Neural crest cell (in vitro differentiated cells): ENCODE results near the gene ZIC5. TPM values are rescaled to one million over a fixed set of nuclear protein-coding genes. Genes with fewer than 3 reads are reported as not detected.

Source experiments
- DNase-seq: peaks from one replicate; pipeline ENCODE4 v3.0.0; 2021; ENCODE audit warnings: low read depth, mixed read lengths, low spot score
- H3K27ac Mint-ChIP-seq: one replicate; pipeline ENCODE4 v1.8.0; 2021; ENCODE audit warnings: mild to moderate bottlenecking, mixed read lengths; ENCODE audit not compliant: unreplicated experiment
- H3K27me3 Mint-ChIP-seq: 2 replicates; pipeline ENCODE4 v1.8.0; 2021; ENCODE audit warnings: low read depth, mild to moderate bottlenecking, mixed read lengths
- H3K36me3 Mint-ChIP-seq: 2 replicates; pipeline ENCODE4 v1.8.0; 2021; ENCODE audit warnings: low read depth, mild to moderate bottlenecking, mixed read lengths
- H3K4me1 Mint-ChIP-seq: 2 replicates; pipeline ENCODE4 v1.8.0; 2021; ENCODE audit warnings: mixed read lengths
- H3K4me3 Mint-ChIP-seq: one replicate; pipeline ENCODE4 v1.8.0; 2021; ENCODE audit warnings: mild to moderate bottlenecking, mixed read lengths
- H3K9me3 Mint-ChIP-seq: 2 replicates; pipeline ENCODE4 v1.8.0; 2021; ENCODE audit warnings: mixed read lengths
- total RNA-seq: library from RNA; stranded (reverse); gene quantifications from 2 replicates; pipeline ENCODE4 v1.2.1, GENCODE V29; 2021
- TF ChIP-seq, protein P1 (sequence below): fragments of 200-600 bp; sonication (generic); conservative IDR thresholded peaks from 2 replicates; pipeline ENCODE4 v1.5.0; 2021; ENCODE audit warnings: antibody characterized with exemption, mild to moderate bottlenecking

ZIC5 gene
- total RNA-seq, 1 donor from 2014 or later = 6.7 TPM

DNA sequence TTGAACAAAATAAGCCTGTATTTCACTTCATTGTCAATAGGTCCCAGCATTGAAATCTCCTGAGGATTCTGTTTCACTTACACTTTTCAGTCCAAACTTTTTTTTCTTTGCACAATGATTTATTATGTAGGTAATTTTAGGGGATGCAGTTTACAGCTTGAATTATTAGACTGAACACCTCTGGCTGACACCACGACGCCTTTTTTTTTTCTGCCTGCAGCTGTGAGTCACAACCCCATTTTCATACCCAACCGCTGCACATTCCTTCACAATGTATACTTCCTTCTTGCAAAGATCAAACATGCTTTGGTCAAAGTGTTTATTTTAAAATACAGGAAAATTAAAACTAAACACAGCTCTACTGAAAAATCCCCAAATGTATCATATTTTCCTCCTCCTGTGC lies 21.4 kb upstream of the ZIC5 start:
- Mint-ChIP-seq H3K9me3 (no peaks in the 10 kb centered on the region), H3K27ac (no peak overlapping the region), H3K4me3 (peak overlapping the region; percentile 21), H3K4me1 (peaks cover 32% of the 10 kb centered on the region), H3K36me3 (no peaks in the 10 kb centered on the region), H3K27me3 (peaks cover 98% of the 10 kb centered on the region)
- TF ChIP-seq, protein P1, sequence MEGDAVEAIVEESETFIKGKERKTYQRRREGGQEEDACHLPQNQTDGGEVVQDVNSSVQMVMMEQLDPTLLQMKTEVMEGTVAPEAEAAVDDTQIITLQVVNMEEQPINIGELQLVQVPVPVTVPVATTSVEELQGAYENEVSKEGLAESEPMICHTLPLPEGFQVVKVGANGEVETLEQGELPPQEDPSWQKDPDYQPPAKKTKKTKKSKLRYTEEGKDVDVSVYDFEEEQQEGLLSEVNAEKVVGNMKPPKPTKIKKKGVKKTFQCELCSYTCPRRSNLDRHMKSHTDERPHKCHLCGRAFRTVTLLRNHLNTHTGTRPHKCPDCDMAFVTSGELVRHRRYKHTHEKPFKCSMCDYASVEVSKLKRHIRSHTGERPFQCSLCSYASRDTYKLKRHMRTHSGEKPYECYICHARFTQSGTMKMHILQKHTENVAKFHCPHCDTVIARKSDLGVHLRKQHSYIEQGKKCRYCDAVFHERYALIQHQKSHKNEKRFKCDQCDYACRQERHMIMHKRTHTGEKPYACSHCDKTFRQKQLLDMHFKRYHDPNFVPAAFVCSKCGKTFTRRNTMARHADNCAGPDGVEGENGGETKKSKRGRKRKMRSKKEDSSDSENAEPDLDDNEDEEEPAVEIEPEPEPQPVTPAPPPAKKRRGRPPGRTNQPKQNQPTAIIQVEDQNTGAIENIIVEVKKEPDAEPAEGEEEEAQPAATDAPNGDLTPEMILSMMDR = no peak
- no peak for DNase-seq

DNA sequence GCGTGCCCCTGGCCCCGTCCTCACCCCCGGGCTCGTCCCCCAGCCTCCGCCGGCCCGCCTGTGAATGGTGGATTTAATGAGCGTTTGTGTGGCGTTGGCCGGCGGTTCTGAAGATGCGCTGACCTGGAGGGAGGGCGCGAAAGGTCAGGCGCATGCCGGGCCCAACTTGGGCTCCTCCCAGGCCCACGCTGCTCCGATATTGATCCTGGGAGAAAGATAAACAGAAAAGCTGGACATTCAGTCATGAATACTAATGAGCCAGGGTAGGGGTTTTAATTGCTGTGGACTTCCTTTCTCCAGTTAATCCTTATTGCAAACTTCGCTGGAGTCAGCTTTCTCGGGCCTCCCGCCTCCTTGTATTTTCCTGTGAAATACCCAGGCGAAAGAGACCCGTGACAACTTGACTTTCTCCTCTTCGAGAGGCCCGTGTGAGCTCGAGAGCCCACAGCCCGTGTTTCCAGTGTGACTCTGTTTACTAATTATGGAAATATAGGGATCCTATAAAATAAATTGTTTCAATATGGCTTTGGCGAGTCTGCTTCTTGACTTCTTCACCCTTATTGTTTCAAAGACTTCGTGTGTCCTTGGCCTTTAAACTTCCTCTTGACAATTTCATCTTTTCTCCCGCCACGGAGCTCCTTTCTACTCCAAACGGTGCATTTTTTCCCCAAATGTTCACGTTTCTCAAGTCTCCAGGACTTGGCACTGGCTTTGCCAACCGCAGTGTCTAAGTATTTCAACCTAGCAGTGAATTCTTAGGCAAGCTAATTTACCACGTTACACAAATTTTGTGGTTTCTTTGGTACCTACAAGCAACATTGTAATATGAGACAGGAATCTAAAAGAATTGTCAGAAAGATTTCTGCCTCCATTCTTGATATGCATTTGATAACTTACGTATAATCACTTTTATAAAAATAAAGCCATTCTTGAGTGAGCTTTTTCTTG lies 20.5 kb upstream of the ZIC5 start:
- TF ChIP-seq, protein P1 = no peak
- H3K9me3 Mint-ChIP-seq = no peaks in the 10 kb centered on the region
- peaks cover 40% of the 10 kb centered on the region for H3K4me1 Mint-ChIP-seq
- H3K27ac Mint-ChIP-seq = no peak overlapping the region
- H3K36me3 Mint-ChIP-seq = no peaks in the 10 kb centered on the region
- H3K4me3 Mint-ChIP-seq = peak overlapping the region; percentile 54
- DNase-seq = no peak
- peaks cover 100% of the 10 kb centered on the region for H3K27me3 Mint-ChIP-seq

DNA sequence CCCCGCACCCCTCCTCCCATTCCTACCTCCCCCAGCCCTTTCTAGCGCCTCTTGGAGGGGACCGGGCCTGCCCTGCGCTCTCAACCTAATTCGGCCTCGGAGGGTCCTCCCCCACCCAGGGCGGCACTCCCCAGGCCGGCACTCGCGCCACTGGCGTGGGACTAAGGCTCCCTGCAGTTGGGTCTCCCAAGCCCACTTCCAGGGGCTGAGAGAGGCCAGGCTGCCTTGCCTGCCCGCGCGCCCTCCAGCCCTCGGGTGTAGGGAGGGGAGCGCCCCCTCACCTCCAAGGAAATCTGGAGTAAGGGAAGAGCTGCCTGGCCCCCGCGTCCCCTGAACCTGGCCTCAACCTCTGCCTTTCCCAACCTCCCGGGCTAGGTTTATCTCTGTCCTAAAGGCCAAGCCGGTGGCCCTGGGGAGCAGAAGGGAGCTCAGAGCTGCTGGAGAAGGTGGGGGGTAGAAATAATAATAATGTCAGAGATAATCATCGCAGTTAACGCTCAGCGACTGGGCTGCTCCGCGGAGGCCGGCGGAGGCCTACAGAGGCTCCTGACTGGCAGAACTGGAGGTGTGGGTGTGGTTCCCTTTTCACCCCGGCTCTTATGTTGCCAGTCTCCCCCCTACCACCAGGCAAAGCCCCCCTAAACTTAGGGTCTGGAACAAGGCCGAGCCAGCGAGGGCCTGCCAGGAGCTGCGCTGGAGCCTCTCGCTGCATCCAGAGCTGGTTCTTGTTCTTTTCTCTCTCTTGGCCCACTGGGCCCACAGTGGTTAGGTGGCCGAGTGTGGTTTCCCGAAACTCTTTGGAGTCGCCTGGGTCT lies 19.7 kb upstream of the ZIC5 start:
- no peak for DNase-seq
- TF ChIP-seq, protein P1 = no peak
- Mint-ChIP-seq H3K27me3 (peaks cover 100% of the 10 kb centered on the region), H3K4me1 (peaks cover 39% of the 10 kb centered on the region), H3K4me3 (peak overlapping the region; percentile 63), H3K27ac (no peak overlapping the region), H3K9me3 (no peaks in the 10 kb centered on the region), H3K36me3 (peaks cover under 1% of the 10 kb centered on the region)

DNA sequence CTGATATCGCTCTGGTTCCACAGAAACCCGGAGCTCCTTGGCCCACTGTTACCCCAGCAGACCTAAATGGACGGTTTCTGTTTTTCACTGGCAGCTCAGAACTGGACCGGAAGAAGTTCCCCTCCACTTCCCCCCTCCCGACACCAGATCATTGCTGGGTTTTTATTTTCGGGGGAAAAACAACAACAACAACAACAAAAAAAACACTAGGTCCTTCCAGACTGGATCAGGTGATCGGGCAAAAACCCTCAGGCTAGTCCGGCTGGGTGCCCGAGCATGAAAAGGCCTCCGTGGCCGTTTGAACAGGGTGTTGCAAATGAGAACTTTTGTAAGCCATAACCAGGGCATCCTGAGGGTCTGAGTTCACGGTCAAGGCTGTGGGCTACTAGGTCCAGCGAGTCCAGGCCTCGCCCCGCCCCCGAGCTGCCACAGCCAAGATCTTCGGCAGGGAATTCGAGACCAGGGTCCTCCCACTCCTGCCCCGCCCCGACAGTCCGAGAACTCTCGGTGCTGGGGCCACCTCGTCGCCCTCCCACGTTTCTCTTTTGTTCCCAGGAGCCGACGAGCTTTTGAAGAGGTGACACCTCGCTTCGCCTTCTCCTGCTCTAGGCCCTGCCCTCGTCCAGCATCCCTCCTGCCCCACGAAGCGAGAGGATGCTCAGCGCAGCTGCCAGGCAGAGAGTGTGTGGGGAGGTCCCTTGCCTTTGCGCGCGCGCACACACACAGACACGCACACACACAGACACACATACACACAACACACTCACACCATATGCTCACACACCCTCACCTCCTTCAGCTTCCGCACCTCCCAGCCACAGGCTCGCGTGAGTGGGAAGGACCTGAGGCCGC lies 18.8 kb upstream of the ZIC5 start:
- H3K4me3 Mint-ChIP-seq = peak overlapping the region; percentile 63
- no peak for DNase-seq
- TF ChIP-seq, protein P1 = no peak
- peaks cover 99% of the 10 kb centered on the region for H3K27me3 Mint-ChIP-seq
- H3K9me3 Mint-ChIP-seq = no peaks in the 10 kb centered on the region
- H3K4me1 Mint-ChIP-seq = peaks cover 42% of the 10 kb centered on the region
- peaks cover 5% of the 10 kb centered on the region for H3K36me3 Mint-ChIP-seq
- H3K27ac Mint-ChIP-seq = no peak overlapping the region
